Natural killer cell (primary cell): ENCODE data around the gene RASGRF2. TPM values are rescaled to one million over a fixed set of nuclear protein-coding genes. Genes with fewer than 3 reads are reported as not detected.

Source experiments
- ATAC-seq, 3 donors: fragments of 150-1000 bp in 2 of 3; fragments of 200-7000 bp in 1 of 3; cut with Tn5 transposase; 1 replicate in 1 of 3; 2 replicates in 2 of 3; pipeline ENCODE4 v1.10.0; 2021; ENCODE audit warnings: mild to moderate bottlenecking in 2 of 3, moderate library complexity in 2 of 3
- DNase-seq, 2 donors: peaks; one replicate each; pipeline versions ENCODE4 v3.0.0 to v3.0.0-alpha.2; 2013 to 2021; ENCODE audit warnings: mixed read lengths in 1 of 2
- H3K27ac ChIP-seq: one replicate; pipeline ENCODE4 v1.5.1; 2013; ENCODE audit warnings: mild to moderate bottlenecking, low read length
- H3K27me3 ChIP-seq: one replicate; pipeline ENCODE4 v1.6.1; 2013; ENCODE audit warnings: low read length; ENCODE audit not compliant: control insufficient read depth, insufficient read depth
- H3K36me3 ChIP-seq: one replicate; pipeline ENCODE4 v1.6.1; 2013; ENCODE audit warnings: low read length; ENCODE audit not compliant: control insufficient read depth, insufficient read depth
- H3K4me1 ChIP-seq: one replicate; pipeline ENCODE4 v1.6.1; 2013; ENCODE audit warnings: low read length; ENCODE audit not compliant: control insufficient read depth, insufficient read depth
- H3K4me3 ChIP-seq: one replicate; pipeline ENCODE4 v1.5.1; 2013; ENCODE audit warnings: low read length
- H3K9me3 ChIP-seq: one replicate; pipeline ENCODE4 v1.6.1; 2013; ENCODE audit warnings: low read length; ENCODE audit not compliant: control insufficient read depth, insufficient read depth
- H3K27ac Mint-ChIP-seq, 2 donors: one replicate each; pipeline ENCODE4 v1.8.0; 2022; ENCODE audit warnings: mild to moderate bottlenecking in 2 of 2, mixed read lengths in 2 of 2, moderate library complexity in 1 of 2
- H3K27me3 Mint-ChIP-seq, 2 donors: one replicate each; pipeline ENCODE4 v1.8.0; 2022; ENCODE audit warnings: low read depth in 2 of 2, mixed read lengths in 2 of 2
- H3K36me3 Mint-ChIP-seq: one replicate; pipeline ENCODE4 v1.8.0; 2022; ENCODE audit warnings: mixed read lengths
- H3K4me1 Mint-ChIP-seq, 2 donors: one replicate each; pipeline ENCODE4 v1.8.0; 2022; ENCODE audit warnings: mixed read lengths in 2 of 2
- H3K4me3 Mint-ChIP-seq: one replicate; pipeline ENCODE4 v1.8.0; 2022; ENCODE audit warnings: mild to moderate bottlenecking, moderate library complexity, mixed read lengths
- H3K9me3 Mint-ChIP-seq, 2 donors: one replicate each; pipeline ENCODE4 v1.8.0; 2022; ENCODE audit warnings: mixed read lengths in 2 of 2
- WGBS: methylation state at CpG from one replicate; pipeline ENCODE4 v1.1.7; 2013; ENCODE audit warnings: missing lambda C conversion rate; ENCODE audit not compliant: insufficient coverage; 5-methylcytosine and 5-hydroxymethylcytosine counted together
- intact Hi-C: fragments of 100-400 bp; cut with micrococcal nuclease; formaldehyde crosslinking; loops from one replicate; pipeline ENCODE4 v1.14.2; 2022
- total RNA-seq, 4 donors: library from RNA; stranded (reverse); fragments of 120-200 nt in 1 of 4; gene quantifications; one replicate each; pipeline versions ENCODE4 v1.2.3 to v1.2.4, GENCODE V29; 2013 to 2022
- TF ChIP-seq, protein P1 (sequence below): fragments of 200-600 bp; IDR thresholded peaks from one replicate; pipeline ENCODE4 v1.8.0; 2022; ENCODE audit warnings: antibody characterized with exemption

Gene RASGRF2
- total RNA-seq, 3 donors from 2014 or later (not counting 1 experiment from before 2014, with no cell fraction given) = 5.6 to 10.1 (median 6.1) TPM

DNA sequence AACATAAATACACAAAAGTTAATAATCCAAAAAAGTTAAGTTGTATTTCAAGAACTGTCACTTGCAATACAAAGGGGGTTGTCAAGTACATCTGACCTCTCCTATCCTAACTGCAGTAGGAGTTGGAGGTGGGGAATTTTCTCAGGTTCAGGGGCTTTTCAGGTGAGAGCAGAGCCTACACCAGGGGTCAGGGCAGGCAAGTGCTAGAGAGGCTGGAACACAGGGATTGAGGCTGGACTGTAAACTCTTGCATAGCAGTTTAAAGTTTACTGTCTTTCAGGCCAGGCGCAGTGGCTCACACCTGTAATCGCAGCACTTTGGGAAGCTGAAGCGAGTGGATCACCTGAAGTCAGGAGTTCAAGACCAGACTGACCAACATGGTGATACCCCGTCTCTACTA lies 25.4 kb upstream of the RASGRF2 start:
- no peaks in the 10 kb centered on the region for H3K4me1 ChIP-seq
- H3K36me3 ChIP-seq = no peaks in the 10 kb centered on the region
- no peak overlapping the region for H3K27ac Mint-ChIP-seq
- intact Hi-C loops = no loop called here
- H3K36me3 Mint-ChIP-seq = no peaks in the 10 kb centered on the region
- H3K27me3 ChIP-seq = no peaks in the 10 kb centered on the region
- H3K27me3 Mint-ChIP-seq = no peaks in the 10 kb centered on the region
- H3K4me3 Mint-ChIP-seq = no peak overlapping the region
- no peak overlapping the region for H3K4me3 ChIP-seq
- H3K9me3 Mint-ChIP-seq = no peaks in the 10 kb centered on the region
- TF ChIP-seq, protein P1, sequence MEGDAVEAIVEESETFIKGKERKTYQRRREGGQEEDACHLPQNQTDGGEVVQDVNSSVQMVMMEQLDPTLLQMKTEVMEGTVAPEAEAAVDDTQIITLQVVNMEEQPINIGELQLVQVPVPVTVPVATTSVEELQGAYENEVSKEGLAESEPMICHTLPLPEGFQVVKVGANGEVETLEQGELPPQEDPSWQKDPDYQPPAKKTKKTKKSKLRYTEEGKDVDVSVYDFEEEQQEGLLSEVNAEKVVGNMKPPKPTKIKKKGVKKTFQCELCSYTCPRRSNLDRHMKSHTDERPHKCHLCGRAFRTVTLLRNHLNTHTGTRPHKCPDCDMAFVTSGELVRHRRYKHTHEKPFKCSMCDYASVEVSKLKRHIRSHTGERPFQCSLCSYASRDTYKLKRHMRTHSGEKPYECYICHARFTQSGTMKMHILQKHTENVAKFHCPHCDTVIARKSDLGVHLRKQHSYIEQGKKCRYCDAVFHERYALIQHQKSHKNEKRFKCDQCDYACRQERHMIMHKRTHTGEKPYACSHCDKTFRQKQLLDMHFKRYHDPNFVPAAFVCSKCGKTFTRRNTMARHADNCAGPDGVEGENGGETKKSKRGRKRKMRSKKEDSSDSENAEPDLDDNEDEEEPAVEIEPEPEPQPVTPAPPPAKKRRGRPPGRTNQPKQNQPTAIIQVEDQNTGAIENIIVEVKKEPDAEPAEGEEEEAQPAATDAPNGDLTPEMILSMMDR = no peak
- WGBS = 97% methylated on average over 4 of the region's 4 CpGs
- ATAC-seq (no peak), DNase-seq (peak in 1 of 2 donors; percentile 16)
- no peak overlapping the region for H3K27ac ChIP-seq
- H3K9me3 ChIP-seq = no peaks in the 10 kb centered on the region
- H3K4me1 Mint-ChIP-seq = peaks cover 5 to 7% of the 10 kb centered on the region in 2 donors

DNA sequence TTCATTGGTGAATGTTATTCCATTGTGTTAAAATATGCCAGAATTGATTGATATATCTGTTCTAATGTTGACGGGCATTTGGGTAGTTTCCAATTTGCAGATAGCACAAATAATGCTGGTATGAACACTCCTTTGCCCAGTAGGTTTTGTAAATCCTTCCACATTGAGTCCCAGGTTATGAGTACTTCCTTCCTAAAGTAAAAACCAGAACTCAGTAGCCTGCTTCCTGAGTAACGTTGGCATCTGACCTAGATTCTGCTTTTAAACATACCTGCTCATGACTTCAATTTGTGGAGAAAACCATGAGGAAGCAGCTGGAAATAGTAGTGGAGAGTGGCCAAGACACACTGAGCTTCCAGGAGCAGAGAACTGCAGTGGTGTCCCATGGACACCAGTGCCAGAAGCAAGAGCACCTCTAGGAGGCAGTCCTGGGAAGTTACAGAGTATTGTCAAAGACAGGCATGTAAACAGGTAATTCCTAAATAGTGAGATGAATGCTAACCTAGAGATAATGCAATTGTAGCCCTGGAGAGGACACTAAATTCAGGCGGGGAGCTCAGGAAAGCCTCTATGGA lies 24.3 kb upstream of the RASGRF2 start:
- 53% methylated on average over 3 of the region's 3 CpGs for WGBS

GRCh38 chr5:80936881-80937280 lies 23.3 kb upstream of the RASGRF2 start:
- H3K9me3 Mint-ChIP-seq = no peaks in the 10 kb centered on the region
- peaks cover 5 to 7% of the 10 kb centered on the region in 2 donors for H3K4me1 Mint-ChIP-seq
- intact Hi-C loops = no loop called here
- H3K4me1 ChIP-seq = no peaks in the 10 kb centered on the region
- TF ChIP-seq, protein P1 = no peak
- H3K27me3 ChIP-seq = no peaks in the 10 kb centered on the region
- H3K27ac ChIP-seq = no peak overlapping the region
- no peak overlapping the region for H3K27ac Mint-ChIP-seq
- no peak for ATAC-seq
- 93% methylated on average over 3 of the region's 3 CpGs for WGBS
- no peaks in the 10 kb centered on the region for H3K36me3 Mint-ChIP-seq
- no peak for DNase-seq
- H3K4me3 ChIP-seq = no peak overlapping the region
- no peaks in the 10 kb centered on the region for H3K9me3 ChIP-seq
- H3K36me3 ChIP-seq = no peaks in the 10 kb centered on the region
- H3K27me3 Mint-ChIP-seq = peaks cover 1 to 5% of the 10 kb centered on the region in 2 donors
- H3K4me3 Mint-ChIP-seq = no peak overlapping the region

More for the DNA sequence above, 24.3 kb upstream of the RASGRF2 start:
- Histone ChIP-seq H3K4me1 (no peaks in the 10 kb centered on the region), H3K36me3 (no peaks in the 10 kb centered on the region), H3K9me3 (no peaks in the 10 kb centered on the region), H3K4me3 (no peak overlapping the region), H3K27ac (no peak overlapping the region), H3K27me3 (no peaks in the 10 kb centered on the region)
- Mint-ChIP-seq H3K4me3 (no peak overlapping the region), H3K9me3 (no peaks in the 10 kb centered on the region), H3K27ac (no peak overlapping the region), H3K4me1 (peaks cover 5 to 7% of the 10 kb centered on the region in 2 donors), H3K36me3 (no peaks in the 10 kb centered on the region), H3K27me3 (no peaks in the 10 kb centered on the region)
- DNase-seq (peak in 1 of 2 donors; percentile 29), ATAC-seq (no peak)
- intact Hi-C loops = no loop called here
- TF ChIP-seq, protein P1 = no peak
